AML-193 (cell line): Measurements from ENCODE around the gene DPP3.

Experiments used
- DNase-seq, 2 experiments: peaks; one replicate each; lab custom pipeline; 2025; lab: John Stamatoyannopoulos, UW

Gene DPP3

DNA sequence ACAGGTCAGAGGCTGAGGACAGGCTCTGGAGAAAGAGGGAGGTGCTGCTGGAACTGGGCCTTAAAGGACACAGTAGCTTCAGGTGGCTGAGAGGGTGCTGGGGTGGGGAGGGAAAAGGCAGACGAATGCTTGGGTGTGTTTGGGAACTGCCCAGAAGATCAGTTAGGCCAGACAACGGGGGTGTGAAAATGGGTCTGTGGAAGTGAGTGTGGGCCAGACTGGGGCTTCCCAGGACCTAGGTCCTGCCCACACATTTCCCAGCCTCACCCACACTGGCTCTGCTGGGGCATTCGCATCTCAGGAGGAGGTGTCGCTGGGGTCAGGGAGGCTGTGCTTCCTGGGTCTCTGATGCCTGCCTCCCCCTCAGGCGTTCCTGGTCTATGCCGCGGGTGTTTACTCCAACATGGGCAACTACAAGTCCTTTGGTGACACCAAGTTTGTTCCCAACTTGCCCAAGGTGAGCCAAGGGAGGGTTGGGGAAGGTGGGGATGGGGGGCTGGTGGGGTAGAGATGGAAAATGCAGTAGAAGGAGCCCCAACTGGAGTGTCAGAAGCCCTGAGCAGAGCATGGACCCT is 4.7 kb downstream of the DPP3 start:
- no peak for DNase-seq

DNA sequence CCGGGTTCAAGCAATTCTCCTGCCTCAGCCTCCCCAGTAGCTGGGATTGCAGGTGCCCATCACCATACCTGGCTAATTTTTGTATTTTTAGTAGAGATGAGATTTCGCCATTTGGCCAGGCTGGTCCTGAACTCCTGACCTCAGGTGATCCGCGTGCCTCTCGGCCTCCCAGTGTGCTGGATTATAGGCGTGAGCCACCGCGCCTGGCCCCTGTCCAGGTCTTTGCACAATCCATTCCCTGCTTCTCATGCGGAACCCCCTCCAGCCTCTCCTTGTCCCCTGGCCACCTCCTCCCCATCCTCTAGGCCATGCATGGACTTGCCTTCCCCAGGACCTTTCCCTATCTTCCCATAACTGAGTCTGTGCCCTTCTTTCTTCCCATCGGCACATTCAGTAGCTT is 8.7 kb downstream of the DPP3 start:
- no peak for DNase-seq

DNA sequence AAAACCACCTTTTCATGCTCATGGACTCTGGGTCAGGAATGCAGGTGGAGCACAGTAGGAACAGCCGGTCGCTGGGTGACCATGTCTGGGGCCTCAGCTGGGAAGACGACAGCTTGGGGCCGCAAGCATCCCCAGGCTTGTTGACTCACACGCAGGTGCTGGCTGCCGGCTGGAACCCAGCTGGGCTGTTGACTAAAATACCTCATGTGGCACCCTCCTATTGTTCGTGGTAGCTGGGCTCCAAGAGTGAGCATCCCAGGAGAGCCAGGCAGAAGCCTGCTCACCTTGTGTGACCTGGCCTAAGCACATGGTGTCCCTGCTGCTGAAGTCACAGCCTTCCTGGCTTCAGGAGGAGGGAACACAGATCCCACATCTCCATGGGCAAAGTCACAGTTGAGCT is 9.4 kb downstream of the DPP3 start:
- no peak for DNase-seq

DNA sequence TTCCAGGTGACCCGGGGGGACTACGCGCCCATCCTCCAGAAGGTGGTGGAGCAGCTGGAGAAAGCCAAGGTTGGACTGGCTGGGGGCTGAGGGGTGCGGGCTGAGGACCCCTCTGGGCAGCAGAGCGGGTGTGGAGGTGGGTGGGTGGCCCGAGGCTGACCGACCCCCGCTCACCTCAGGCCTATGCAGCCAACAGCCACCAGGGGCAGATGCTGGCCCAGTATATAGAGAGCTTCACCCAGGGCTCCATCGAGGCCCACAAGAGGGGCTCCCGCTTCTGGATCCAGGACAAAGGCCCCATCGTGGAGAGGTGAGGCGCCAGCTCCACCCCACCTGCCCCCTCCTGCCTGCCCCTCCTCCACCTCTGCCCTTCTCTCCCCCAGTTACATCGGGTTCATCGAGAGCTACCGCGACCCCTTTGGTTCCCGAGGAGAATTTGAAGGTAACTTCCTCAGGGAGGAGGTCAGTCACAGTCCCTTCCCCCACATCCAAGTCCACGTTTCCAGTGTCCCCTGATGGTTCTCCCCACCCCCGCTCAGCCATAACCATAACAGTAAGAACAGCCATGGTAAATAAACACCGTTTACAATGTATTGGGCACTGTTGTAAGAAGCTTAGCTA is 11.2 kb downstream of the DPP3 start:
- DNase-seq: no peak

DNA sequence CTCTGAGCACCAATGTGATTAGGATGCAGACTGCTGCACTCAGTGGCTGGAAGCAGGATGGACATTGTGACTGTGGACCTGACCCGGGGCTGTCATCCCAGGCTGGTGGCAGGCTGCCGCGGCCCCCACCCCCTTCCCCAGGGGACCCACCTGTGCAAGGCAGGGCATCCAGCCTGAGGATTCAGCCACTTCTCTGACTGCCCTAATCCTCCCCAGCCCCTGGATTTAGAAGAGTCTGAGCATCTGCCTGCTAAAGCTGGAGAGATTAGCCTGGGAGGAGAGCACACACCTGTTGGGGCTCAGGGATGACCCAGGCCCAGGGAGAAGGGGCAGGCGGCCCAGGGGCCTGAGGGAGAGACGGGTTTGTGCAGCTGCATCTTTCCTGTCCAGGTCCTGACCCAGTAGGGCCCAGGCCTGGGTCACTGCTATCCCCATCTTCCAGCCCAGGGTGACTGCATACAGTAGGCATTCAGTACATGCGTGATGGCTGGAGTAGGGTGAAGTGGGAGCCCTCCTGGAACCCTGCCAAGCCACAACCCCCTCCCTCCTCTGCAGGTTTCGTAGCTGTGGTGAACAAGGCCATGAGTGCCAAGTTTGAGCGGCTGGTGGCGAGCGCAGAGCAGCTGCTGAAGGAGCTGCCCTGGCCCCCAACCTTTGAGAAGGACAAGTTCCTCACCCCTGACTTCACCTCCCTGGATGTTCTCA is 12.1 kb downstream of the DPP3 start:
- DNase-seq: no peak

DNA sequence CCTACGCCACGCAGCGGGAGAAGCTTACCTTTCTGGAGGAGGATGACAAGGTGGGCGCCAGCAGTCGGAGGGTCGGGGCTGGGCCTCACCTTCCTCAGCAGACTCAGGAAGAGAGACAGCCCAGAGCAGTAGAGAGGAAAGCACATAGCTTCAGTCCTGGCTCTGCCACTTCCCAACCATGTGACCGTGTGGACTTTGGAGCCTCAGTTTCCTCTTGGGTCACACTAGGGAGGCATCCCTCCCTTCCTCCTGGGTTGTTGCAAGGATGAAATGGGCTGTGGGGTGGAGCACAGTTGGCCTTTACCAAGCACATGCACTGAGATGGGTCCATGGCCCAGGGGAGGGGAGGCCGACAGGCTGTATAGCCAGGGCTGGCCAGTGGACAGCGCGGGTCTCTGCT is 12.9 kb downstream of the DPP3 start:
- no peak for DNase-seq

DNA sequence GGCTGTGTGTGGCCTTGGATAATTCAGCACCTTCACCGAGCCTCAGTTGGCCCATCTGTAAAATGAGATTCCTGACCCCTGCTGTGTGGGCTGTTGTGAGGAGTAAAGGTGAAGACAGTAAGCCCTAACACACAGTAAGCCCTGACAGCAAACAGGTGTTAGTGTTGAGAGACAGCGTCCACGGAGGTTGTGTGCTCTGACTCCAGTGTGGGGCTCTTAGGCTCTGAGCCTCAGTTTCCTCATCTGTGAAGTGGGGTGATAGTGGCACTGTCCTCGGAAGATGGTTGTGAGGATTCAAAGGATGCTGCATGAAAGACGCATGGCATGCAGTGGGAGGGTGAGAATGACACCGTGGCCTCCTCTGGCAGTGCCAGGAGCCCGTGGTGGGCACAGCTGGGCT is 14.2 kb downstream of the DPP3 start:
- no peak for DNase-seq

DNA sequence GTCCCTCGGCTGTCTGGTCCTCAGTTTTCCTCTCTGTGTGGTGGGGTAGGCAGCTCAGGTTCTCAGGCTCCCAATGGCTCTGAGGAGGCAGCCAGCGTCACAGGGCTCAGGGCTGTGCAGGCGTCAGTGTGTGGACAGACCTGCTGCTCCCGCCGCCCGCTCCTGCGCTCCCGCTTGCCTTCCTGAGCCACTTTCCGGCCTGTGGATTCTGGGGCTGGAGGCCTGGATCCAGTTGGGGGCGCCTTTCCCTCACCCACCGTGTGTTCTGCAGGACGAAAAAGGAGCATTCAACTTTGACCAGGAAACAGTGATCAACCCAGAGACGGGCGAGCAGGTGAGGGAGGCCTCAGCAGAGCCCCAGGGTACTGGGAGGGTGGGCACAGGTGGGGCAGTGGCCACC is 14.7 kb downstream of the DPP3 start:
- DNase-seq: no peak

DNA sequence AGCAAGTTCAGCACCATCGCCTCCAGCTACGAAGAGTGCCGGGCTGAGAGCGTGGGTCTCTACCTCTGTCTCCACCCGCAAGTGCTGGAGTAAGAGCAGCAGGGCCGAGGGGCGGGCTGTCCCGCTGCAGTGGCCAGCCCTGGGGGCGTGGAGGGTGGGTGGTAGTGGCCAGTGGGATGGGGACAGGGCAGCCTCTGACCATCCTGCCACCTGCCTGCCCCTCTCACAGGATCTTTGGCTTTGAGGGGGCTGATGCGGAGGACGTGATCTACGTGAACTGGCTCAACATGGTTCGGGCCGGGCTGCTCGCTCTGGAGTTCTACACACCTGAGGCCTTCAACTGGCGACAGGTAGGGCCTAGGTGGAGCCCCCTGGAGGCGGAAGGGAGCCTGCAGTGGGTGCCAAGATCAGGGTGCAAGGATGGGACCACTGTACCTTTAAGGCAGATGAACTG is 15.2 kb downstream of the DPP3 start:
- DNase-seq: no peak

DNA sequence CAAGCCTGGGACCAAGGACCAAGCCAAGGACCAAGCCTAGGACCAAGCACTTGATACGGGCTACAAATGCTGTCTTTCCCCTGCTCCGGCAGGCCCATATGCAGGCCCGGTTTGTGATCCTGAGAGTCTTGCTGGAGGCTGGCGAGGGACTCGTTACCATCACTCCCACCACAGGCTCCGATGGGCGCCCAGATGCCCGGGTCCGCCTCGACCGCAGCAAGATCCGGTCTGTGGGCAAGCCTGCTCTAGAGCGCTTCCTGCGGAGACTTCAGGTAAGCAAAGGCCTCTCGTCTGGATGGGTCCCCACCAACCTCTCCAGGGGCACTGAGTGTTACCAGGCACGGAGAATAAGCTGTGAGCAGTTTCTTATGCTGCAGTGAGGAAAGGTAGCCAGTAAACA is 17.0 kb downstream of the DPP3 start:
- no peak for DNase-seq

DNA sequence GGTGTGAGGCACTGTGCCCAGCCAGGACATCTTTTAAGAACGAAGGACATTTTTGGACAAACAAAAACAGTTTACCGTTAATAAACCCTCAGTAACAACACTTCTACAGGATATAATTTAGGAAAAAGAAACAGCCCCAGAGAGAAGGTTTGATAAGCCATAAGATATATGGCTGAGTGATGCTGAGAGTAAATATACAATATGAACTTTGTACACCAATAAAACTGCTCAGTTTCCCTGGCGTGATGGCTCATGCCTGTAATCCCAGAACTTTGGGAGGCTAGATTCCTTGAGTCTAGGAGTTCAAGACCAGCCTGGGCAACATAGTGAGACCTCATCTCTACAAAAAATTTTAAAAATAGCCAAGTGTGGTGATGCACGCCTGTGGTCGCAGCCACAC is 18.3 kb downstream of the DPP3 start:
- DNase-seq: no peak

DNA sequence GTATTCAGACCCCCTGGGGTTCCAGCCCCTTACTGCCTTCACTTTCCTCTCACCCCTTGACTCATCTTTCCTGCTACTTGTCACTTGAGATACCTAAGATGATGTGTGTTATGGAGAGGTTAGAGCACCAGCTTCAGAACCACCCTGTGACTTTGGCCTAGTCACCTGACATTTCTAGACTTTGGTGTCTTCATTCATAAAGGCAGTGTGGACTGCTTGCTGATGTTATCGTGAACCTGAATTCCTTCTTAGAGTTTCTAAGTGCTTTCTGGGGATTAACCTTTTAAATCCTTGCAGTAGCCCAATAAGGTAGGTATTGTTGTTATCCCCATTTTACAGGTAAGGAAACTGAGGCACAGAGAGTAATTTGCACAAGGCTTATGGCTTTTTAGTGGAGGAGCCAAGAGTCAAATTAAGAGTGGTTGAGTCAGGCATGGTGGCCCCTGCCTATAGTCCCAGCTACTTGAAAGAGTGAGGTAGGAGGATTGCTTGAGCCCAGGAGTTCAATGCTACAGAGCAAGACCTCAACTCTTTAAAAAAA is 25.1 kb downstream of the DPP3 start:
- no peak for DNase-seq

DNA sequence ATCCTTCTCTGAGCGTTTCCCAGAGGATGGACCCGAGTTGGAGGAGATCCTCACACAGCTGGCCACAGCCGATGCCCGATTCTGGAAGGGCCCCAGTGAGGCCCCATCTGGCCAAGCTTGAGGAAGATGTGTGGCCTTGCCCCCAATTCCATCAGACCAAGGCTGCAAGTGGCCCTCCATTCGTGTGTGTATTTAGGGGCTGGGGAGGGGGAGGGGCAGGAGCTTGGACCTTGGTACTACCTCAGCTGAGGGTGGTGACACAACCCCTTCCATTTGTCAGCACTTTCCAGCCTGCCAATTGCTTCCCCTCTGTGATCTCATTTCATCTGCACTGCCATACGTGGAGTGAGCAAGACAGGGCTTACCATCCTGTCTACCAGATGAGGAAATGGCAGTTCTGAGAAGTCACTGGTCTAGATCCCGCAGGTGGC is 28.9 kb downstream of the DPP3 start:
- no peak for DNase-seq

DNA sequence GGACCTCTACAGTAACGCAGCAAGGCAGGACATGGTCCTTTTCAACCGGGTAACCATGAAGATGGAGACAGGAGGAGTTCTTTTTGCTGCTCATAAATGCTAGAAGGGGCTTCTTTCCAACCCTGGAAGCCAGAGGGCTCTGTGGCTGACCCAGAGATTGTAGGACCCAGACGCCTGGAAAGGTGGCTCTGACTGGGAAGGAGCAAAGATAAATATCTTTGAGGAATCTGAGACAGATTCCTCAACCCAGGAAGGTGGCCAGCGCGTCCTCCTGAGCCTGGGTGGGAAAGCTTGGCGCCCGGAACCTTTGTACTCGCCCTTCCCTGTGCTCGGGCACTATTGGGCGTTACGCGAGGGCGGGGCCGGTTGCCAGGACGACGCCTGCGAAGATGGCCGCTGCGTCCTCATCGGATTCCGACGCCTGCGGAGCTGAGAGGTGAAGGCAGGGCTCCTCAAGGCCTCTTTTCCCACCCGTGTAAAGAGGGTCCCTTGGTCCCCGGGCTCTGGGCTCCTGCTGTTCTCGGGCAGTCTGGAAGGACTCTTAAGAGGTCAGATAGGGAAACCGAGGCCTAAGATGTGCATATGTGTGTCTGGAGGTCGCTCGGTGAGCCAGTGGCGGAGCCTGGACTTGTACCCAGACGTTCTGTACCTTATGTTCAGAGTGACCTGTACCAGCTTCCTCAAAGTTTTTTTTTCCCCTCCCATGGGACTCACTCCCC is 30.2 kb downstream of the DPP3 start, which contains the start of gene BBS1:
Gene BBS1, plus strand, starts transcription at position 365 of the 719 bp plus-strand sequence. Its CDS starts 25 bp downstream, at position 390.
- peak; percentile 44 to 56 for DNase-seq

DNA sequence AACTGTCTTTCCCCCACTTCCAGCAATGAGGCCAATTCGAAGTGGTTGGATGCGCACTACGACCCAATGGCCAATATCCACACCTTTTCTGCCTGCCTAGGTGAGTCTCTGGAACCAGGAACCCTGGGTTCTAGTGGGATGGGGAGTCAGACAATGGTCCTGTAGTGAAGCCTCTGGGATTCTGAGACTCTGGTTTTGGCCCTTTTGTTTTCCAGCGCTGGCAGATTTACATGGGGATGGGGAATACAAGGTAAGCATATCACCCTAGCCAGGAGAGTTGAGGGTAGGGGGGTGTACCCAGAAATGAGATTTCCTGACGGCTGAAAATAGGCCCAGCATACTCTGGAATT is 30.7 kb downstream of the DPP3 start:
- DNase-seq: no peak

DNA sequence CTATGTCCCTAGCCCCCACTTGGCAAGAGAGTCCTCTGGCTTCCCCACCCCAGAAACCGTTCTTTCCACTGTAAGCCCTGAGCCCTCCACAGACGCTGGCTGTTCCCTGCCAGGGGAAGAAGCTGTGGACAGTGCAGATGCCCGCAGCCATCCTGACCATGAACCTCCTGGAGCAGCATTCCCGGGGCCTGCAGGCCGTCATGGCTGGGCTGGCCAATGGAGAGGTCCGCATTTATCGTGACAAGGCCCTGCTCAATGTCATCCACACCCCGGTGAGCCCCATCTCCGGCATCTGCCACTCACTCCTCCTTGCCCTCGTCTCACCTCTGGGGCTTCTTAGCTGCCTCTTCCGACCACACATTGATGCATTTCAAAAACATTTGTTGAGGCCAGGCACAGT is 43.4 kb downstream of the DPP3 start:
- no peak for DNase-seq

DNA sequence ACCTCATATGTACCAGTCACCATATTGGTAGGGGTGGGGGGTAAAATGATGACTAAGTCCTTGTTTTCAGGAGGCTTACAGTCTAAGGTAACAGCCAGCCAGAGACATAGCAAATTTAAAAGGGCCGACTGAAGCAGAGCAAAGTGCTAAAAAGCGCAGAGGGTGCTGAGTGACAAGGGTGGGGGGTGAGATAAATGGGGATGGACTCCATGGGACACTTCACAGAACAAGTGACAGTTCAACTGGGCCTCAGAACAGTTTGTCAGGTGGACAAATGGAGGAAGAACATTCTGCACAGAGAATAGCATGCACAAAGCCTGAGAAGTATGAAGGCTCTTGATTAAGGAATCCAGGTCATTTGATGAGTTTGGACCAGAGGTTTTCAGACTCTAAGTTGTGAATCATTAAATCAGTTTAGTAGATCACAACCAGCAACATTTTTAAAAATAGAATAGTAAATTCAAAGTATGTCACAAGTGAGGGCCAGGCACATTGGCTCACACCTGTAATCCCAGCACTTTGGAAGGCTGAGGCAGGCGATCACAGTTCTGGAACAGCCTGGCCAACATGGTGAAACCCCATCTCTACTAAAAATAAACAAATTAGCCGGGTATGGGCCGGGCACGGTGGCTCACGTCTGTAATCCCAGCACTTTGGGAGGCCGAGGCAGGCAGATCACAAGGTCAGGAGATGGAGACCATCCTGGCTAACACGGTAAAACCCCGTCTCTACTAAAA is 44.2 kb downstream of the DPP3 start:
- DNase-seq: no peak

DNA sequence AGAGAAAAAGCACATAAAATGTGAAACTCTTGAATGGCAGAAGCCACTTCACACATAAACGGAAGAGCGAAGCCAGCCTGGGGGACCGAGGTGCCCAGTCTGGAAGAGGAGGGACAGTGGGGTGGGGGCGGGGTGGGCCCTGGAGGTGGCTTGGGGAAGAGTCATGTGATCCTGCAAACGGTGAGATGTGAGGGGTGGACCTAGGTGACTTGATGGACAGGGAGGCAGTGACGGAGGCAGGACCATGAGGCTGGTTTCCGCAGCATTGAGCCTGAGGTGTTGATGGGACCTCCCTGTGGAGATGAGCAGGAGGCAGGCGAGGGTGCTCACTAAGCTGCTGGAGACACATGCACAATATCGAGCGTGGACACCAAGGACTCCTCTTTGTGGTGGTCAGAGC is 48.8 kb downstream of the DPP3 start:
- DNase-seq: no peak

DNA sequence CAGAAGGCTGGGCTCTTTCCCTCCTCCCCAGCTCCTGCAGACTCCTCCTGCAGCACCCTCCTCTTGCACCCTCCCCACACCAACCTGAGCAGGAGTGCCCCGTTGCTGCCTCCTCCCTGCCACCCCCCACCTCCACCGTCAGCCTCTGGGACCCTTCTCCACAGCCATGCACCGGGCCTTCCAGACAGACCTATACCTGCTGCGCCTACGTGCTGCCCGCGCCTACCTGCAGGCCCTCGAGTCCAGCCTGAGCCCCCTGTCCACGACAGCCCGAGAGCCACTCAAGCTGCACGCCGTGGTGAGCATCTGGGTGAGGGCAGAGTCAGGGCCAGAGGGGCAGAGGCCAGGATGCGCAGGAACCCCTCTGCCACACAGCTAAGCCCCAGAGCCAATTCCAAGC is 49.4 kb downstream of the DPP3 start:
- DNase-seq: no peak

DNA sequence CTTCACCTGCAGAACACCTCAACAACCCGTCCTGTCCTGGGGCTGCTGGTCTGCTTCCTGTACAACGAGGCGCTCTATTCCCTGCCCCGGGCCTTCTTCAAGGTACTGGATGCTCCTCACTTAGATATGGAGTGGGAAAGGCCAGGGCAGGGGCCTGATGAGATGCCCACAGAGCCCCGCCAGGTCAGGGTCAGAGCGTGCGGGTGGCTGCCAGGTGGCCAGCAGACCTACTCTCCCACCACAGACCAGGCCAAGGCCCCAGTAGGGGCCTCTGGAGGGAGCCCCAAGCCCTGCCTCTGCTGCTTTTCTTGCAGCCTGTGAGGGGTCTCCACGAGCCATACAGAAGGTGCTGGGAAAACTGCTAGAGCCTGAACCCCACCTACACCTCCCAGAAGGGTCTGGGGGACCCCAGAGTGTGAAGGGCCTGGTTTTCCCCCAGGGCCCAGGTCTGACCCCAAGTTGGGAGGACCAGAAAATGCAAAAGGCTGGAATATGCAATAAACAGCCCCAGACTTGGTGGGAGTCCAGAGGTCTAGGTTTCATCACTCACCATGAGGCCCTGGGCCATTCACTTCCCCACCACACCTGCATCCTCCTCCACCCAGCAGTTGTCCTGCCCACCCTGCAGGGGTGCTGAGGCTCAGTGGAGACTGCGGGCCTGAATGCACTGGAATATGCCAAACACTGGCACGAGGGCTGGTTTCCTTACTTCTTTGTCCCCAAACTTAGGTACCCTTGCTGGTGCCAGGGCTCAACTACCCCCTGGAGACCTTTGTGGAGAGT is 50.9 kb downstream of the DPP3 start:
- no peak for DNase-seq

DNA sequence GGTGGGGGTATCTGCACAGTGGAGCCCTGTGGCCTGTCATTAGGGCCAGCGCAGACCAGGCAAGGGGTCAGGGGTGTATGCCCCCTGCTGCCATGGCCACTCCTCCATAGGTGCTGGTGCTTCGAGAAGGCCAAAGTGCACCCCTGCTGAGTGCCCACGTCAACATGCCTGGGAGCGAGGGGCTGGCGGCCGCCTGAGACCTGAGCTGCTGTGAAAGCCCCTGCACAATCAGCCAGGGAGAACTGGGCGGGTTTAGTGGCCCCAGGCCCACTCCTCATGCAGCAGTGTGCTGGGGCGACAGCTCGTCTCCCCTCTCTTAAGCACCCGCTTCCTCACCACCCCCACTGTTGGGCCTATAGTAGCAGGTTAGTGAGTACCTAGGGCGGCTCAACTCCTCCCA is 51.6 kb downstream of the DPP3 start:
- DNase-seq: no peak
